HG03378 (cell line): ENCODE results near the gene ERFL.

Experiments
- ATAC-seq: cut with Tn5 transposase; IDR thresholded peaks from one replicate; pipeline ENCODE4 v1.9.1; 2021; ENCODE audit warnings: mild to moderate bottlenecking, moderate library complexity; ENCODE audit not compliant: unreplicated experiment

Gene ERFL

DNA sequence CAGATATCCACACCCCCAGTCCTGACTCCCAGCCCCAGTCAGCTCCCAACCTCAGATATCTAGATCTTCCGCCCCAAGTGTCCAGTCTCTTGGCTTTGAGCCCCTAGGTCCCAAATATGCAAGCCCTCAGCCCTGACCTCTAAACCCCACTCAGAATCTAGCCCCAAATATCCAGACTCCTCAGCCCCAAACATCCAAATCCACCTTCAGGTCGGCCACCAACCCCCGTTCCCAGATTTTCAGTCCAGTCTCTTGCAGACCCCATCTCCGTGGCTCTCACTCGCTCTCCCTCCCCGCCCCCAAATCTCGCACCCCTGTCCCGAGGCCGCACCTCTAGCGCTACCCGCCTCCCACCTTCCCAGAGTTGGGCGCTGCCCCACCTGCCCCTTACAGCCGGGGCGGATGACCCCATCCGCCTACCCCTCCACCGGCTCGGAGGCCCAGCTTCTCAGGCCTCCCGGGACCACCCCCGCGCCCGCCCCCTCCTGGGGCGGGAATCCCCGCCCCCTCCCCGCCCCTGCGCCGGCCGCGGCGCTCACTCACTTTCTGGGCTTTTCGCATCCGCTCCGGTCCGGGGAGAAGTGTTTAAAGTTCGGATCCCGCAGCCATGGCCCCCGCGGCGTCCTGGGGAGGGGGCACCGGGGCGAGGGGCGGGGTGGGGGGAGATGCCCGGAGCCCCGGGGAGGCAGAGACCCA is 604 bp downstream of the ERFL start:
- no peak for ATAC-seq

DNA sequence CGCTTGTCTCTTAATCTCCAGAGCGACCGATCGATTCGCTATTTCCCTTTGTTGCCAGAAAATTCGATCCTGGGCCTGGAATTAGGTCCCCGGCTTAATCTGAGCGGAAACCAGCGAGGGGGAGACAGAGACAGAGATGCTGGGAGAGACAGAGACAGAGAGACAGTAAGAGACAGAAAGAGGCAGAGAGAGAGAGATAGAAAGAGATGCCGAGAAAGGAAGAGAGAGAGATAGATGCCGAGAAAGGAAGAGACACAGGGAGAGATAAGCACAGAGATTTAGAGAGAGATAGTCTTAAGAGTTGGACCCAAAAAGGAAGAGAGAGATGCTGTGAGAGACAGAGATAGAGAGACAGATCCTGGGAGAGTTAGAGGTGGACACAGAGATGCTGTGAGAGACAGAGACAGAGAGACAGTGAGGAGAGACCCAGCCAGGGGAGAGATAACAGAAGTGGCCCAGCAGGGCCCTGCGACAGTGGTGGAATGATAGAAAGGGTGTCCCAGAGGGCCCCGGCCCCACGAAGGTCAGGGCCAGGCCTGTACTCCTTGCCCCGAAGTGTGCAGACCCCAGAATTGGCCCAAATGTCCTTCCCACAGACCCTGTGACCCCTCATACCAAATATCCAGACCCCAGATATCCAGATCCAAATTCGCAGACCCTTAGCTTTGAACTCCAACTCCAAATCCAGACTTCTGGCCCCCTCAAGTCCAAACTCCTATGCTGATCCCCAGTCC is 1.3 kb downstream of the ERFL start:
- ATAC-seq: no peak

DNA sequence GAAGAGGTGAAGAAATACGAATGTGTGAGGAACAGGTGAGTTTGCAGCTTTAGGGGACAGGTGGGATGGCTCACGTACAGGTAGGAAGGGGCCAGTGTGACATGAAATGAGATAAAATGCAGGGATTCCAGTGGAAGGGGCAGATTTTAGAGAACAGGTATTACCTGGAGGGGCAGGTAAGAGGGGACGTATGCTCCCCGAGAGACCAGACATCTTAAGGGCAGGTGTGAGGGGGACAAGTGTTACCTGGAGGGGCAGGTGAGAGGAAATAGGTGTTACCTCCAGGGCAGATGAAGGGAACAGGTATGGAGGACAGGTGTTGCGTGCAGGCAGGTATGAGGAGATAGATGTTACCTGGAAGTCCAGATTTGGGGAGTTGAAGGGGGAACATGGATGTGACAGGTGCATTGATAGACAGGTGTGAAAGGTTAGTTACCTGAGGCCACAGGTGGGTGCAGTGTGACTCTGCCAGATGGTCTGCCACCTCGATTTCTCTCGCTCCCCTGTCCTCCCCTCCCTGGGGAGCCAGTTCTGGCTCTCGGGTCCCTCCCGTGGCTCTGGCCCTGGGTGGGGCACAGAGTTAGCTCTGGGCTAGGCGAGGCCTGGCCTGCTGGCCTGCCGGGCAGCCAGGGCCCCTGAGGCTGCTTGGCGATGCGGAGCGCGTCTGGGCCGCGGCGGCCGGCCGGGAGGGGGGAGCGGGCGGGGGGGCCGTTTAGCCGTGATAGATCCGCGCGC is 2.1 kb downstream of the ERFL start:
- no peak for ATAC-seq

DNA sequence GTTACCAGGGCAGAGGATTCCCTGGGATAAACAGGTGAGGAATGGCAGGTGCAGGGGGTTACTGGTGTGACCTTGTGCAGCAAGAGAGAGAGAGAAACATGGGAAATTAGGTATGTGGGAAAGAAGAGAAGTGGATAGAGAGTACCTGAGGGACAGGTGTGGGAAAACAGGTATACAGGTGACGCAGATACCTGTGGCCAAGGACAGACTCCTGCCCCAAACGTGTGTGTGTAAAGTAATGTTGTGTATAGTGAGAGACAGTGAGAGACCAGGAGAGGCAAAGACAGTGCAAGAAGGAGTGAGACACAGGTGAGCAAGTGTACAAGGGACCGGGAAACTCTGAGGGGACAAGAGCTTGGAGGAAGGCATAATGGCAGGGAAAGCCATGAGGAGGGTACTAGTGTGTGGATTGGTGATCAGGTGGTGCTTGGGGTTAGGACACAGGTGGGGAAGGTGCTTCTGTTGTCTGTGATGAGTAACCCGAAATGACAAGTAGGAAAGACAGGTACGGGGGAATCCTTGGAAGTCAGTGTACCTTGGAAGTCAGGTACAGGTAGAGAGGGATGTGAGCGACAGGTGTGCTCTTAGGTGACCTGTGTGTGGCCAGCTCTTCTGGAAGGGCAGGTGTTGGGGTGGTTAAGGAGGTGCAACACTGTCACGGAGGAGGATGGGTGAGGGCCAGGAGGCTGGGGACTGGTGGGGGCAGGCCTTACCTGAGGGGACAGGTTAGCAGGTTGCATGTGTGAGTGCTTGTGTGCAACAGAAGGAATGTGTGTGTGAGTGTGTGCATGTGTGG is 2.8 kb downstream of the ERFL start:
- no peak for ATAC-seq

DNA sequence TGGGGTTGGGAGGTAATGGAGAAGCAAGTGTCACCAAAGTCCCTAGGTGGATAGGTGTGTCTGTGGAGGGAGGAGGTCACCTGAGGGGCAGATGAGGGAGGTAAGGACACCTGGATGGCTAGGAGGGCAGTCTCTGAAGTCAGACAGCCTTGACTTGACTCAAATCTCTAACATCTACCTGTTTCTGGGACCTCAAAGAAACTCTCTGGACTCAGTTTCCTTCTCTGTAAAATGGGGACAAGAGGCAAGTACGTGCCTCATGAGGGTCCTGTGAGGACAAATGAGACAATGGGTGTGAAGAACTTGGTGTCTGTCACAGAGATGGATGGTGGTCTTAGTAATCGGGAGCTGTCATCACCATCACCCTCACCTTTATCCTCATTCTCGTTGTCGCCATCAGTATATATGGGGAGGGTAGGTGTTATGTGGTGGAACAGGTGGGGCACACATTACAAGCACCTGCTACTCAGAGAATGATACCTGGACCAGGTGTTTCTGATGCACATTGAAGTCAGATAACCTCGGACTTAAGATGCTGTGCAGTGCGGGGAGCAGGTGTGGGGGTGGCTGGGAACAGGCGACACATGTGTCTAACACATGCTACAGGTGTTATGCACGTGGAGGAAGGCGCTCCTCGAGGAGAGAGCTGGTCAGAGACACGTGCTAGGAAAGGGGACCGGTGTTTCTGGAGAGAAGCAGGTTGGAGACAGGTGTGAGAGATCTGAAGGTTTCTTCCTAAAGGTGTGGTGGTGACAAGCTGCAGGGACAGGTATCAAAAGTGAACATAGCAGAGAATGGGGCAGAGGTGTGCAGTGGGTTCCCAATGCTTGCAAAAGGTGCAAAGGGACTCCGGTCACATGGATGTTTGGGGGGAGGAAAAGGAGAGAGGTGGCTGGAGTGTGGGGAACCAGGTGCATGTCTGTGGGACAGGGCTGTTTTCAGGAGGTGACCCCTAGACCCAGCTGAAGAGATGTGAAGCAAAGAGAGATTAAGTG is 3.8 kb downstream of the ERFL start:
- ATAC-seq: no peak

DNA sequence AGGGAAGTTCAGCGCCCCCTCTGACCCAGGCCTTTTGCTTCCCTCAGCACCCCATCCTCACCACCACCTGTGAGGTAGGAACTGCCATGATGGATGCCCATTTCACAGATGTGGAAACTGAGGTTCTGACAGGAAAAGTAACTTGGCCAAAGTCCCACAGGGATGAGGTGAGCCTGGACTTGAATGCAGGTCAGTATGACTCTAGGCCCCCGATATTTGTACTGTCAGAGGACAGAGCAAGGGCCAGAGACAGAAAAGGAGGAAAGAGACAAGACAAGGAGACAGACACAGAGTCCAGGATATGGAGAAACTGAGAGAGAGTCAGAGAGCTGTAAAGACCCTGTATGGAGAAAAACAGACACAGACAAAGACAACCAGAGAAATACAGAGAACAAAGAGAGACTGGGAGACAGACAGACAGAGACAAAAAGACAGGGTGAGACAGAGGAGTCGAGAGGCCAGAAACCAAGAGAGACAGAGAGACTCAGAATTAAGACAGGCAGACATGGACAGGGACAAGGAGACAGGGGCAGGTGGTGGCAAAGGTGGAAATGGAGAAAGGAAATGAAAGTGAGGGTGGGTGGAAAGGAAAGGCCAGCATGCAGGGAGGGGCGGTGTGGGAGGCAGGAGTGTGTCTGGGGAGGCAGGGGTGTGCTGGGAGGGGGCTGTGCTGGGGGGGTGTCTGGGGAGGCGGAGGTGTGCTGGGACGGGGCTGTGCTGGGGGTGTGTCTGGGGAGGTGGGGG is 5.0 kb downstream of the ERFL start:
- no peak for ATAC-seq

DNA sequence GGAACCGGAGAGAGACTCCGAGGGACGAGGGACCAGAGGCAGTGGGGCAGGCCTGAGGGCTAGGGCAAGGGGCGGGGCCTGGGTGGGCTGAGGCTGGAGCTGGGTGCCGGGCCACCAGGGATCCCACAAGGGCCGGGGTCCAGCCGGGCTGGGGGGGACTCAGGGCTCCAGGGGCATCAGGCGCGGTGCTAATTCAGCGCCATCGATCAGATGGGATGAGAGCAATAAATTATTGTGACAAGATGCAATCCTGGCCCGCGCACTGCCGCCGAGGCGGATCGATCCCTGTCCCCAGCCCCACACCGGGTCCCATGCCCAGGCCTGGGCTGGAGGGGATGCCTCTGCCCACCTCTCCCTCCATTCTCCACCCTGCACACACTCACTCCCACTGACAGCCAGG is 5.7 kb downstream of the ERFL start:
- ATAC-seq: no peak

DNA sequence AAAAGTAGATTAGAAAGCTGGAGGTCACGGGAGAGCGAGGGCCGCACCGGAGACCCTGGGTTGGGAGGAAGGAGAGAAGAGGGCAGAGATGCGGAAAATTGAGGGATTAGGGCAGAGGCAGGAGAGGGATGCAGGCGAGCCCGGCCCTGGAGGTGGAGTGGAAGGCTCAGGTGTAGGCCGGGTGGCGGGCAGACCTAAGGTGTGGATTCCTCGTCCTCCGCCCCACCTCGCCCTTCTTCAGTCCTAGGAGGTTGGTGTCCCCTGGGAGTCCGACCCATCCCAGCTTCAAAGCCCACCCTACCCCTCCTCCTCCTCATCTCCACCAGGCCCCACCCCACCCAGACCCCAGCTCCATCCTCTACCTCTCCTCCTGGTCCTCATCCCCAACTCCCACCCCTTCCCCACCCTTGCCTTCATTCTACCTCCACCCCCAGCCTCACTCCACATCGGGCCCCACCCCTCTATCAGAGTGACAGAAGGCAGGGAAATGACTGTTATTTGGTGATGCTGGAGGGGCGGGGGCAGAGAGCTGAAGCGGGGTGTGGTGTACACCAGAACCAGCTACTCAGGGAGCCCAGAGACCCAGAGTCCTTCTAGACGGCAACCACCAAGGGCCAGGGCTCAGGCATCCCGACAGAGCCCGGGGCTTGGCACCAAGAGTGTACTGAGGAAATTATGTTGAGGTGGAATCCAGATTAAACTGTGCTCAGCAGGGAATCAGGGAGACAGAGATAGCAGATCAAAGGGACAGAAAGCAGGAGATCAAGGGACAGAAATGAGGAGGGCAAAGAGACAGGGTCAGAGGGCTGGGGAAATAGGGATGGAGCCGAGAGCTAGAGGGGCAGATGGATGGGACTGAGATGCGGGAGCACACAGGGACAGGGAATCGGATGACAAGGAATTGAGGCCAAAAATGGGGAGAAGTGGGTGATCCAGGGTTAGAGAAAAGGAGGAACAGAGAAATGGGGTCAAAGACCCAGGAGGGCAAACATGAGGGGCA is 6.4 kb downstream of the ERFL start:
- no peak for ATAC-seq

DNA sequence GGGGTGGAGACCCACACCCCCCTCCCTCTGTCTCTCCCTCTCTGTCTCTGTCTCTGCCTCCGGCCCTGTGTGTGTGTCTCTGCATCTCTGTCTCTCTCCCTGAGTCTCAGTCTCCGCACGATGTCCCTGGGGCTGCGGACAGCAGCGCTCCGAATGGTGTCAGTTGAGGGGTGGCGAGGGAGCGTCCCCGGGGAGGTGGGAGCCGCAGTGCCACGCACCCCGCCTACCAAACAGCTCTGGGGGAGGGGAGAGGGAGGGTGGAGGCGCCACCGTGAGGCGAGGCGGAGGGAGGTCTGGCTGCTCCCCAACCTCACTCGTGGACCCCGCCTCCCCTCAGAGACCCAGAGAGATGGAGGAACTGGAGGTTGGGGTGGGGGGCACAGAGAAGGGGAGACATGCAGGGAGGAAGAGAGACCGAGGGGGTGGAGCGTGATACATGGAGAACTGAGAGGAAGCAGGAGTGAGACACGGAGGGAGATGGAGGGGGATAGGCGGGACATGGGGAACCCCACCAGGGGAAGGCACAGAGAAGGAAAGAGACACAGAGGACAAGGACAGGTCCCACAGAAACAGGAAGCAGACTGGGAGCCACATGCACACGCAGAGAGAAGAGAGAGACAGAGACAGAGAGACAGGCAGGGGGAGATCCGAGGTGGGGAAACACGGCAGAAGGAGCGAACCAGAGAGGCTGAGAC is 7.2 kb downstream of the ERFL start:
- no peak for ATAC-seq

DNA sequence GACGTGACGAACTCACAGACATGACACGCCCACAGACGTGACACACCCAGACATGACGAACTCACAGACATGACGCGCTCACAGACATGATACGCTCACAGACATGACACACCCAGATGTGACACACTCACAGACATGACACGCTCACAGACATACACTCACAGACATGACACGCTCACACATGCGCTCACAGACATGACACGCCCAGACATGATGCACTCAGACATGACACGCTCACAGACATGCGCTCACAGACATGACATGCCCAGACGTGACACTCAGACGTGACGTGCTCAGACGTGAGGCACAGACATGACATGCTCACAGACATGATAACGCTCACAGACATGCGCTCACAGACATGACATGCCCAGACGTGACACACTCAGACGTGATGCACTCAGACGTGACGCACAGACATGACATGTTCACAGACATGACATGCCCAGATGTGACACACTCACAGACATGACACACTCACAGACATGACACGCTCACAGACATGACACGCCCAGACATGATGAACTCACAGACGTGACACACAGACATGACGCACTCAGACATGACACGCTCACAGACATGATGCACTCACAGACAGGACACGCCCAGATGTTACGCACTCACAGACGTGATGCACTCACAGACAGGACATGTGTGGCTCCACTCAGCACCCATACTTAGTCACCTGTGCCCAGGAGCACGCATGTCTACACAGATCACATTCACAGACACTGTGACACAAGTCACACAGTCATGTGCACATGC is 8.1 kb downstream of the ERFL start:
- ATAC-seq: no peak

DNA sequence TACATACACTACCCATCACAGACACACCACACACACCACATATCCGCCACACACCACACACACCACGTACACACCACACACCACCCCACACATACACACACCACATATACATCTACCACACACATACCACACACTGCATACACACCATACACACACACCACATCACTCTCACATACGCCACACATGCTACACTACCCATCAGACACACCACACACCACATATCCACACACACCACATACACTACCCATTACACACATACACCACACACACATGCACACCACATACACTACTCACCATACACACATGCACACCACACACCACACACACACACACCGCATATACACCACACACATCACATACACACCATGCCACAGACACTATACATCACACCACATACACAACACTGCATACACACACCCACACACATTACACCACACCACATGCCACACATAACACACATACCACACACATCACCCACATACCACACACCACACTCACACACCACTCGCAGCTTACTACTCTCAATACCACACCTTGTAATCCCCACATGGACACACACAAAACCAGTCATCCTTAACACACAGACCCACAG is 9.5 kb downstream of the ERFL start:
- no peak for ATAC-seq

DNA sequence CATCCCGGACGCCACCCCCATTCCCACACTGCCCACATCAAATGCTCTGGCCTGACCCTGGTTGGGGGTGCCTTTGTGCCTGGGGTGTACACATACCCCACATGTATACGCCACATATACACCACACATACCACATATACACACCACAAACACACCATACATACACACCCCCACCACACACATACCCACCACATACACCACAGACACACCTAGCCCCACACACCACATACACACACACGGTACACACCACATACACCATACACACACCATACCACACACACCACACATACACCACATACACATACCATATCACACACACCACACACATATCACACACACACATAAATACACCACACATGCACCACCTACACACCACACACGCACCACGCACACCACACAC is 10.2 kb downstream of the ERFL start:
- ATAC-seq: no peak

DNA sequence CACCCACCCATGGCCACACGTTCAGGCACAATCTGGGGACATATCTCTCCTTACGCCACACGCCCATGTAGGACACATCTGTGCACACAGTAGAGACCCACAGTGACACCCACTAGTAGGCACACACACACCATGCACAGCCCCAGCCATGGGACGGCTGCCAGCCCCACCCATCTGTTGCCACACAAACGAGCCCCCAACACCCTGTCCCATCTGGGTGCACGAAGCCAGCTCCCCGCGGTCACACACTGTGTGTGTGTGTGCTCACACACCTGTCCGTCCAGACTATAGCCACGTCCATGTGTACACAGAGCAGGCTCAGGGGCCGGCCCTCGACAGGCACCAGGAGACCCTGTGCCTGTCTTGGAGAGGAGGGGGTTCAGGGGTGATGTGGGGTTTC is 10.6 kb downstream of the ERFL start:
- no peak for ATAC-seq

DNA sequence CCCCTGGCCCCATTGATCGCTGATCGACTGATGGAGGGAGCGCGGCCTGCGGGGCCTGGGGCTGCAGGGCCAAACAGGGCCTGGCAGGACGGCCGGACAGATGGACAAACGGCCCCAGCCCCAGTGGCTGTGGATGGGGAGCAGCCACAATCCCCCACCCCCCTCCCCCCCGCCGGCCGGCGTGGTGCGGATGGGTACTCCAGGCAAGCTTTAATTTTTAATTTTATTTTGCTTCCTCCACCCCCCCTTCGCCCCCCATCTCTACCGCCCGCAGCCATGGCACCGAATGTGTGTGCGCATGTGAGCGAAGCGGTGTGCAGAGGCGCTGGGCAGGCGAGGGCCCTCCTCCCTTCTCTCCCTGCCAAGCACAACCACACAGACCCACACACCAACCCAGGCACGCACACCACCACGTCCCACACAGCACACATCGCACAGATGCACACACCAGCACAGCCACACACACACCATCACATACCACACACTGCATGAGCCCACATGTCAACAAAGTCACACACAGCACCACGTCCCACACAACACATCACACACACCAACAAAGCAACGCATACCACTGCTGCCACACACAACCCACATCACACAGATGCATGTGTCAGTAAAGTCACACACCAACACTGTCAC is 12.4 kb downstream of the ERFL start:
- ATAC-seq: no peak

DNA sequence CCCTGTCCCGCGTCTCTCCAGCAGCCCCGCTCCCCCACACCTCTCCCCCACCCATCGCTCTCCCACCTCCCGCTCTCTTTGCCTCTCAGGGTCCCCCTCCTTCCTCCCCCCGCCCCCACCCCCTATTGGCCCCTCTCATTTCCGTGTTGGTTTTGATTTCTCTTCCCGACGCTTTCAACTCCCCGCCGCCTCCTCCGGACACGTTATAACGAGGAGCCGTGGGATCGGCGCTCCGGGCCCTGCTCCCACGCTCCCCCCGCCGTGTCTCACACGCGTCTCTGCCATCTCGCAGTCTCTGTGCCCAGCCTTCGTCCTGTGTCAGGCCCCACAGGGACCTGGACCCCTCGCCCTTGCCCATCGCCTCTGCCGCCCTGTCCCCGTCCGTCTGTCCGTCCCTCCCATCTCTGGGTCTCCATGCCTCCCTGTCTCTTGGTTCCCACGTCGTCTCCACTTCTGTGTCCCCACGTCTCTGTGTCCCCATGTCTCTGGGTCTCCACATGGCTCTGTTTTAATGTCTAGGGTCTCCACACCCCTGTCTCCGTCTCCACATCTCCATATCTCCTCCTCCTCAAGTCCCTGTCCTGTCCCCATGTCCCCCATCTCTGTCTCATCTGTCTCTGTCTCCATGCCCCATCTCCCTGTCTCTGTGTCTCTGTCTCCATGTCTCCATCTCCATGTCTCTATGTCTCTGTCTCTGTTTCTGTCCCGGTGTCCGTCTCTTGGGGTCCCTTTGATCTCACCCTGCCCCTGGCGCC is 13.1 kb downstream of the ERFL start:
- no peak for ATAC-seq
